MM.1S (cell line): ENCODE results near the gene DNAJB7.

ENCODE experiments used
- DNase-seq: peaks from one replicate; pipeline ENCODE4 v3.0.0-alpha.2; 2015
- H2AFZ ChIP-seq: fragments of 300-600 bp; sonication (generic); 2 replicates; pipeline ENCODE4 v1.6.0; 2016; ENCODE audit warnings: antibody characterized with exemption, low read length
- H3F3A ChIP-seq: fragments of 300-600 bp; sonication (generic); 2 replicates; pipeline ENCODE4 v1.6.1; 2016; ENCODE audit warnings: mild to moderate bottlenecking, antibody characterized with exemption, low read length, moderate library complexity, mixed read lengths; ENCODE audit not compliant: insufficient read depth
- H3K27ac ChIP-seq: fragments of 300-600 bp; sonication (generic); 2 replicates; pipeline ENCODE4 v1.5.1; 2016; ENCODE audit warnings: mild to moderate bottlenecking, low read length
- H3K27me3 ChIP-seq: fragments of 300-600 bp; sonication (generic); replicated peaks from 2 replicates; pipeline ENCODE4 v1.6.0; 2016; ENCODE audit warnings: low read length; ENCODE audit not compliant: insufficient read depth
- H3K36me3 ChIP-seq: fragments of 300-600 bp; sonication (generic); replicated peaks from 2 replicates; pipeline ENCODE4 v1.6.1; 2016; ENCODE audit warnings: mild to moderate bottlenecking, low read length, mixed read lengths; ENCODE audit not compliant: insufficient read depth
- H3K4me1 ChIP-seq: fragments of 300-600 bp; sonication (generic); 2 replicates; pipeline ENCODE4 v1.6.1; 2016; ENCODE audit warnings: low read length, mixed read lengths
- H3K4me2 ChIP-seq: fragments of 300-600 bp; sonication (generic); 2 replicates; pipeline ENCODE4 v1.6.0; 2016; ENCODE audit warnings: low read depth, low read length
- H3K4me3 ChIP-seq: fragments of 300-600 bp; sonication (generic); 2 replicates; pipeline ENCODE4 v1.5.1; 2016; ENCODE audit warnings: low read length, mixed read lengths
- H3K79me2 ChIP-seq: fragments of 300-600 bp; sonication (generic); 2 replicates; pipeline ENCODE4 v1.6.1; 2016; ENCODE audit warnings: mixed run types, low read length, mixed read lengths
- H3K9ac ChIP-seq: fragments of 300-600 bp; sonication (generic); 2 replicates; pipeline ENCODE4 v1.6.1; 2016; ENCODE audit warnings: low read length, mixed read lengths
- H3K9me2 ChIP-seq: fragments of 300-600 bp; sonication (generic); replicated peaks from 2 replicates; pipeline ENCODE4 v1.6.1; 2016; ENCODE audit warnings: mild to moderate bottlenecking, low read length, mixed read lengths; ENCODE audit not compliant: insufficient read depth
- H3K9me3 ChIP-seq: fragments of 300-600 bp; sonication (generic); replicated peaks from 2 replicates; pipeline ENCODE4 v1.6.1; 2016; ENCODE audit warnings: mild to moderate bottlenecking, low read length, mixed read lengths; ENCODE audit not compliant: insufficient read depth
- H4K20me1 ChIP-seq: fragments of 300-600 bp; sonication (generic); 2 replicates; pipeline ENCODE4 v1.6.1; 2016; ENCODE audit warnings: mild to moderate bottlenecking, low read length, moderate library complexity, mixed read lengths; ENCODE audit not compliant: insufficient read depth
- EZH2 ChIP-seq: fragments of 300-600 bp; sonication (generic); optimal IDR thresholded peaks from 2 replicates; pipeline ENCODE3; 2017; ENCODE audit warnings: low read depth, mild to moderate bottlenecking, antibody characterized with exemption, low read length, mixed read lengths
- EZH2phosphoT487 ChIP-seq: fragments of 300-600 bp; sonication (generic); IDR thresholded peaks from 2 replicates; pipeline ENCODE4 v1.6.1; 2018; ENCODE audit warnings: antibody characterized with exemption, low read length
- TF ChIP-seq, protein P1 (sequence below): fragments of 300-600 bp; sonication (generic); IDR thresholded peaks from 2 replicates; pipeline ENCODE4 v1.5.1; 2016; ENCODE audit warnings: antibody characterized with exemption, low read length, mixed read lengths

DNAJB7 gene

DNA sequence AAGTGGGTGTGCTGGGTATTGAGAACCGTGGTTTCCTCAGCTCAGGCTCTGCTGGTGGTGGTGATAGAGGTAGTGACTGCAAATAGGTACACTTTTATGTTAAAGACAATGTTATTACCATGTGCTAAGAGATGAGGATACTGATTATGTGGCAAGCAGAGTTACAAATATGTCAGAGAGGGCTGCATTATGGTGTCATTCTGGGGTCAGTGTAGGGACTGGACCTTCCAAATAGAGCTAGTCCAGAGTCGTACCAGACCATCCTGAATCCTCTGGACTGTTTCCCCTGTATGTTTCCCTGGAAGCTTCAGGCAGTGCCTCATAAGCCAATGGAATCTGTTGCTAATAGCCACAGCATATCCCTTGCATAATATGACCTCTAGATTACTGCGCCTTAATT, at the start of gene DNAJB7:
DNAJB7 (minus strand) TSS at position 101 of the 400 bp plus-strand sequence. CDS start 119 bp downstream, outside the sequence.
- no peaks in the 10 kb centered on the region for H4K20me1 ChIP-seq
- peaks cover 45% of the 10 kb centered on the region for H3K79me2 ChIP-seq
- no peak within 1 kb of the TSS for H3K27ac ChIP-seq
- no peak within 1 kb of the TSS for H2AFZ ChIP-seq
- no peaks in the 10 kb centered on the region for H3K9me3 ChIP-seq
- DNase-seq: no peak
- H3K4me2 ChIP-seq: no peak within 1 kb of the TSS
- H3K27me3 ChIP-seq: no peaks in the 10 kb centered on the region
- H3K36me3 ChIP-seq: no peaks in the 10 kb centered on the region
- no peak within 1 kb of the TSS for H3K9ac ChIP-seq
- H3K4me3 ChIP-seq: no peak within 1 kb of the TSS
- H3F3A ChIP-seq: peaks cover 4% of the 10 kb centered on the region; the same call in 1 of the 2 replicates
- no peaks in the 10 kb centered on the region for H3K4me1 ChIP-seq
- no peak for TF ChIP-seq EZH2
- TF ChIP-seq, protein P1, sequence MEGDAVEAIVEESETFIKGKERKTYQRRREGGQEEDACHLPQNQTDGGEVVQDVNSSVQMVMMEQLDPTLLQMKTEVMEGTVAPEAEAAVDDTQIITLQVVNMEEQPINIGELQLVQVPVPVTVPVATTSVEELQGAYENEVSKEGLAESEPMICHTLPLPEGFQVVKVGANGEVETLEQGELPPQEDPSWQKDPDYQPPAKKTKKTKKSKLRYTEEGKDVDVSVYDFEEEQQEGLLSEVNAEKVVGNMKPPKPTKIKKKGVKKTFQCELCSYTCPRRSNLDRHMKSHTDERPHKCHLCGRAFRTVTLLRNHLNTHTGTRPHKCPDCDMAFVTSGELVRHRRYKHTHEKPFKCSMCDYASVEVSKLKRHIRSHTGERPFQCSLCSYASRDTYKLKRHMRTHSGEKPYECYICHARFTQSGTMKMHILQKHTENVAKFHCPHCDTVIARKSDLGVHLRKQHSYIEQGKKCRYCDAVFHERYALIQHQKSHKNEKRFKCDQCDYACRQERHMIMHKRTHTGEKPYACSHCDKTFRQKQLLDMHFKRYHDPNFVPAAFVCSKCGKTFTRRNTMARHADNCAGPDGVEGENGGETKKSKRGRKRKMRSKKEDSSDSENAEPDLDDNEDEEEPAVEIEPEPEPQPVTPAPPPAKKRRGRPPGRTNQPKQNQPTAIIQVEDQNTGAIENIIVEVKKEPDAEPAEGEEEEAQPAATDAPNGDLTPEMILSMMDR: no peak
- TF ChIP-seq EZH2phosphoT487: no peak
- no peaks in the 10 kb centered on the region for H3K9me2 ChIP-seq

DNA sequence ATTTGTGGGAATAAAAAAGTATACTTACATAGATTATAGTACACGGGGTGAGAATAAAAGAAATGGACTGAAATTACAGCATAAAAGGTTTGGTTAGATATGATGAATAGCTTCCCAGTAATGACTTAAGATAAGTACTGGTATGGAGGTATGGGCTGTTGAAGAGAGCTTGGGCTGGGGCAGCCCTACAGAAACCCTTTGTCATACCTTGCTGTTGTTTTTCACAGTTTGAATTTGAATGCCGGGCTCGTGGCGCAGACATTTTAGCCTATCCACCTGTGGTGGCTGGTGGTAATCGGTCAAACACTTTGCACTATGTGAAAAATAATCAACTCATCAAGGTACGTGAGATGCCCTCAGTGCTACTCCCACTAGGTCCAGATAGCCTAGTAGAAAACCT, 47.0 kb upstream of the DNAJB7 start:
- H3F3A ChIP-seq: no peaks in the 10 kb centered on the region
- no peaks in the 10 kb centered on the region for H3K9me3 ChIP-seq
- no peaks in the 10 kb centered on the region for H4K20me1 ChIP-seq
- H3K27ac ChIP-seq: no peak overlapping the region
- no peak overlapping the region for H2AFZ ChIP-seq
- H3K4me3 ChIP-seq: no peak overlapping the region
- H3K79me2 ChIP-seq: no peaks in the 10 kb centered on the region
- no peak overlapping the region for H3K4me2 ChIP-seq
- no peaks in the 10 kb centered on the region for H3K36me3 ChIP-seq
- H3K9ac ChIP-seq: no peak overlapping the region
- no peaks in the 10 kb centered on the region for H3K27me3 ChIP-seq
- TF ChIP-seq, protein P1: no peak
- TF ChIP-seq EZH2 (no peak), EZH2phosphoT487 (no peak)
- DNase-seq: no peak
- no peaks in the 10 kb centered on the region for H3K4me1 ChIP-seq
- no peaks in the 10 kb centered on the region for H3K9me2 ChIP-seq

GRCh38 chr22:40904101-40904500, 42.2 kb upstream of the DNAJB7 start:
- no peaks in the 10 kb centered on the region for H3K27me3 ChIP-seq
- H3K4me2 ChIP-seq: no peak overlapping the region
- H4K20me1 ChIP-seq: no peaks in the 10 kb centered on the region
- no peak overlapping the region for H3K4me3 ChIP-seq
- H3K27ac ChIP-seq: no peak overlapping the region
- DNase-seq: no peak
- no peak overlapping the region for H3K9ac ChIP-seq
- H3K79me2 ChIP-seq: no peaks in the 10 kb centered on the region
- H2AFZ ChIP-seq: no peak overlapping the region
- TF ChIP-seq EZH2 (no peak), EZH2phosphoT487 (no peak)
- TF ChIP-seq, protein P1: no peak
- no peaks in the 10 kb centered on the region for H3K36me3 ChIP-seq
- H3F3A ChIP-seq: no peaks in the 10 kb centered on the region
- H3K9me3 ChIP-seq: no peaks in the 10 kb centered on the region
- H3K9me2 ChIP-seq: no peaks in the 10 kb centered on the region
- H3K4me1 ChIP-seq: no peaks in the 10 kb centered on the region
